GM23338 (cell line): ENCODE results near the gene KCNA4. TPM values are rescaled to one million over a fixed set of nuclear protein-coding genes. Genes with fewer than 3 reads are reported as not detected.

Experiments
- ATAC-seq: fragments of 200-7000 bp; cut with Tn5 transposase; 3 replicates; pipeline ENCODE4 v1.9.1; 2020
- DNase-seq: peaks from one replicate; pipeline ENCODE4 v3.0.0-alpha.2; 2015; ENCODE audit warnings: low spot score
- H2AFZ ChIP-seq: fragments of 200-600 bp; sonication (generic); 2 replicates; pipeline ENCODE4 v1.8.0; 2016; ENCODE audit warnings: antibody characterized with exemption, mild to moderate bottlenecking, moderate library complexity
- H3F3A ChIP-seq: fragments of 200-600 bp; sonication (generic); replicated peaks from 2 replicates; pipeline ENCODE4 v1.8.0; 2017; ENCODE audit warnings: antibody characterized with exemption, mixed run types, low read depth
- H3K27ac ChIP-seq: fragments of 200-600 bp; sonication (generic); 2 replicates; pipeline ENCODE4 v1.6.1; 2016; ENCODE audit warnings: low read depth
- H3K27me3 ChIP-seq: fragments of 200-600 bp; sonication (generic); 2 replicates; pipeline ENCODE4 v1.8.0; 2016; ENCODE audit warnings: mild to moderate bottlenecking, mixed run types, moderate library complexity; ENCODE audit not compliant: insufficient read depth
- H3K36me3 ChIP-seq: fragments of 200-600 bp; sonication (generic); 2 replicates; pipeline ENCODE4 v1.8.0; 2016; ENCODE audit warnings: mild to moderate bottlenecking; ENCODE audit not compliant: insufficient read depth
- H3K4me1 ChIP-seq: fragments of 200-600 bp; sonication (generic); 2 replicates; pipeline ENCODE4 v1.8.0; 2016; ENCODE audit warnings: mild to moderate bottlenecking, moderate library complexity; ENCODE audit not compliant: insufficient read depth
- H3K4me2 ChIP-seq: fragments of 200-600 bp; sonication (generic); 2 replicates; pipeline ENCODE4 v1.7.1; 2017; ENCODE audit warnings: mixed run types
- H3K4me3 ChIP-seq: fragments of 200-600 bp; sonication (generic); 2 replicates; pipeline ENCODE4 v1.6.1; 2016; ENCODE audit warnings: mixed run types
- H3K79me2 ChIP-seq: fragments of 200-600 bp; sonication (generic); replicated peaks from 2 replicates; pipeline ENCODE4 v1.8.0; 2017; ENCODE audit warnings: mild to moderate bottlenecking; ENCODE audit not compliant: insufficient read depth
- H3K9me2 ChIP-seq: fragments of 200-600 bp; sonication (generic); 2 replicates; pipeline ENCODE4 v1.8.0; 2017; ENCODE audit not compliant: insufficient read depth
- H4K20me1 ChIP-seq: fragments of 200-600 bp; sonication (generic); replicated peaks from 2 replicates; pipeline ENCODE4 v1.8.0; 2017; ENCODE audit warnings: mild to moderate bottlenecking; ENCODE audit not compliant: insufficient read depth
- H3K27ac Mint-ChIP-seq: 2 replicates; pipeline ENCODE4 v1.8.0; 2020; ENCODE audit warnings: inconsistent platforms, mild to moderate bottlenecking, moderate library complexity, mixed read lengths
- H3K27me3 Mint-ChIP-seq: 3 replicates; pipeline ENCODE4 v1.8.0; 2022; ENCODE audit warnings: low read depth, mild to moderate bottlenecking, moderate library complexity, mixed read lengths, inconsistent platforms; ENCODE audit not compliant: insufficient read depth, poor library complexity
- H3K36me3 Mint-ChIP-seq: 3 replicates; pipeline ENCODE4 v1.8.0; 2021; ENCODE audit warnings: low read depth, mild to moderate bottlenecking, inconsistent platforms, moderate library complexity, mixed read lengths
- H3K4me1 Mint-ChIP-seq: 3 replicates; pipeline ENCODE4 v1.8.0; 2020; ENCODE audit warnings: mild to moderate bottlenecking, inconsistent platforms, mixed read lengths
- H3K4me3 Mint-ChIP-seq: 3 replicates; pipeline ENCODE4 v1.8.0; 2021; ENCODE audit warnings: moderate library complexity, mild to moderate bottlenecking, inconsistent platforms, mixed read lengths
- H3K9me3 Mint-ChIP-seq: 3 replicates; pipeline ENCODE4 v1.8.0; 2020; ENCODE audit warnings: moderate library complexity, mild to moderate bottlenecking, inconsistent platforms, mixed read lengths
- CTCF ChIP-seq, 2 experiments: fragments of 200-600 bp in 1 of 2; sonication (generic) in 1 of 2; conservative IDR thresholded peaks; 2 replicates each; pipeline versions ENCODE4 v1.5.1 to v1.6.1; 2016 to 2017; ENCODE audit warnings: antibody characterized with exemption in 2 of 2, low read depth in 2 of 2, mild to moderate bottlenecking in 2 of 2, moderate library complexity in 1 of 2
- ZNF462 ChIP-seq: fragments of 250-450 bp; sonication (Bioruptor Pico); IDR thresholded peaks from 2 replicates; pipeline ENCODE4 v1.5.0; 2020; ENCODE audit warnings: mild to moderate bottlenecking, moderate library complexity
- long read RNA-seq: library from polyadenylated mRNA; unstranded; transcript quantifications from one replicate; pipeline ENCODE4 v2.0.0, GENCODE V29; 2020; ENCODE audit not compliant: unreplicated experiment
- polyA plus RNA-seq: library from polyadenylated mRNA; unstranded; fragments of >200 nt; fragmentation: Nextera tagmentation; extraction: Ambion mirVana; gene quantifications from 2 replicates; pipeline ENCODE4 v1.2.1, GENCODE V29; 2016
- total RNA-seq: library from RNA; depleted of rRNA; stranded (reverse); fragments of >200 nt; shearing (Covaris generic); gene quantifications from 2 replicates; pipeline ENCODE4 v1.2.3, GENCODE V29; 2014; rRNA removed

Gene KCNA4
- not detected in 2 replicates for total RNA-seq
- polyA plus RNA-seq: not detected in 2 replicates
- long read RNA-seq: 0 reads

GRCh38 chr11:30016588-30017363, at the start of gene KCNA4:
KCNA4 (minus strand) TSS chr11:30017030; CDS start chr11:30012678, 4,352 bp downstream.
- Mint-ChIP-seq H3K27ac (no peak within 1 kb of the TSS), H3K27me3 (peaks cover 52% of the 10 kb centered on the region), H3K36me3 (no peaks in the 10 kb centered on the region; the same call in 2 of the 3 replicates), H3K4me1 (peaks cover 19% of the 10 kb centered on the region), H3K4me3 (peak within 1 kb of the TSS; percentile 63; the same call in 2 of the 3 replicates), H3K9me3 (peaks cover under 1% of the 10 kb centered on the region; the same call in 1 of the 3 replicates)
- TF ChIP-seq CTCF (conservative IDR thresholded peaks at IDR 0.05; ENCODE audit: low read depth in 2 of 2) (peak; percentile 5 to 37; a peak in 1 of 4 replicates), ZNF462 (CRISPR knock-in tag) (no peak)
- Histone ChIP-seq H3K27me3 (peaks cover 100% of the 10 kb centered on the region), H3K9me2 (no peaks in the 10 kb centered on the region), H3K79me2 (no peaks in the 10 kb centered on the region), H4K20me1 (peaks cover 30% of the 10 kb centered on the region), H3K36me3 (no peaks in the 10 kb centered on the region), H3K27ac (no peak within 1 kb of the TSS), H3K4me2 (peak within 1 kb of the TSS; percentile 93), H2AFZ (peak within 1 kb of the TSS; percentile 63; the same call in 1 of the 2 replicates), H3K4me3 (peak within 1 kb of the TSS; percentile 62), H3F3A (0 out of 2 replicates have a peak, but pooled peaks cover 4% of the 10 kb centered on the region), H3K4me1 (peaks cover 33% of the 10 kb centered on the region)
- DNase-seq (peak; percentile 84), ATAC-seq (peak; percentile 89)
